ENCODE data around the gene BCKDK. TPM values are rescaled to one million over a fixed set of nuclear protein-coding genes. Genes with fewer than 3 reads are reported as not detected.

The BCKDK gene
- total RNA-seq, 2 experiments from 2014 or later: 4.3 to 5.8 TPM

GRCh38 chr16:31093132-31093703 is 15.0 kb upstream of the BCKDK start:
- TF ChIP-seq CTCF (IDR thresholded peaks at IDR 0.05): no peak
- Histone ChIP-seq H3K9me3 (ENCODE audit: control insufficient read depth in 1 of 2, insufficient read depth in 1 of 2, low read length in 2 of 2) (no peaks in the 10 kb centered on the region), H3K4me3 (ENCODE audit: low read length) (no peak overlapping the region), H3K27me3 (ENCODE audit: control insufficient read depth in 1 of 2, insufficient read depth in 2 of 2, low read length in 2 of 2) (no peaks in the 10 kb centered on the region), H3K27ac (ENCODE audit: low read depth in 1 of 2, low read length in 2 of 2) (no peak overlapping the region), H3K4me1 (ENCODE audit: insufficient read depth, low read length) (peaks cover 31% of the 10 kb centered on the region), H3K36me3 (ENCODE audit: insufficient read depth, low read length) (peaks cover 13% of the 10 kb centered on the region)
- CTCF ChIA-PET: interaction anchor here (0.6 kb wide), 1 partner anchor 301 kb away, joined by 3 read pairs; no protein-coding TSS in a partner anchor
- peaks cover 26% of the 10 kb centered on the region for H3K36me3 Mint-ChIP-seq (ENCODE audit: low read depth)
- no peak for DNase-seq
- no peak for ATAC-seq (ENCODE audit: poor library complexity)
- no peaks in the 10 kb centered on the region for H3K27me3 Mint-ChIP-seq
- peaks cover 34% of the 10 kb centered on the region for H3K4me1 Mint-ChIP-seq (ENCODE audit: low read depth)
- peak overlapping the region; percentile 65 for H3K4me3 Mint-ChIP-seq
- peak overlapping the region; percentile 83 for H3K27ac Mint-ChIP-seq
- no peaks in the 10 kb centered on the region for H3K9me3 Mint-ChIP-seq
- POLR2A ChIA-PET: interaction anchor here (1.3 to 4.6 kb wide), 3 partner anchors 9 to 24 kb away, joined by 3 to 35 read pairs (median 21); partner anchors contain the start of genes KAT8, ZNF646 and ZNF668
- intact Hi-C loops (cut with DNase I, micrococcal nuclease): no loop called here

GRCh38 chr16:31094088-31094423 is 14.1 kb upstream of the BCKDK start:
- H3K9me3 Mint-ChIP-seq: no peaks in the 10 kb centered on the region
- DNase-seq: no peak
- H3K4me1 Mint-ChIP-seq (ENCODE audit: low read depth): peaks cover 34% of the 10 kb centered on the region
- H3K36me3 Mint-ChIP-seq (ENCODE audit: low read depth): peaks cover 26% of the 10 kb centered on the region
- H3K27ac Mint-ChIP-seq: peak overlapping the region; percentile 83
- Histone ChIP-seq H3K27ac (ENCODE audit: low read depth in 1 of 2, low read length in 2 of 2) (peak overlapping the region; percentile 84), H3K9me3 (ENCODE audit: control insufficient read depth in 1 of 2, insufficient read depth in 1 of 2, low read length in 2 of 2) (no peaks in the 10 kb centered on the region), H3K36me3 (ENCODE audit: insufficient read depth, low read length) (peaks cover 9% of the 10 kb centered on the region), H3K4me3 (ENCODE audit: low read length) (peak overlapping the region; percentile 82), H3K4me1 (ENCODE audit: insufficient read depth, low read length) (peaks cover 31% of the 10 kb centered on the region), H3K27me3 (ENCODE audit: control insufficient read depth in 1 of 2, insufficient read depth in 2 of 2, low read length in 2 of 2) (no peaks in the 10 kb centered on the region)
- H3K27me3 Mint-ChIP-seq: no peaks in the 10 kb centered on the region
- no peak for ATAC-seq (ENCODE audit: poor library complexity)
- H3K4me3 Mint-ChIP-seq: peak overlapping the region; percentile 93
- POLR2A ChIA-PET: interaction anchor here (0.6 to 4.6 kb wide), 6 partner anchors 20 to 365 kb away, joined by 3 to 35 read pairs (median 6); partner anchors contain the start of genes ARMC5, HSD3B7, KAT8 and STX4
- no peak for TF ChIP-seq CTCF (IDR thresholded peaks at IDR 0.05)
- CTCF ChIA-PET: interaction anchor here (0.6 to 2.8 kb wide), 3 partner anchors 14 to 302 kb away, joined by 3 to 13 read pairs (median 4); partner anchors contain the start of gene BCKDK
- intact Hi-C loops (cut with DNase I, micrococcal nuclease): loop anchor here (1.0 to 2.0 kb wide), 5 partner anchors 19 to 172 kb away; partner anchors contain the start of genes ZNF646 (in 2 of the 2), ZNF668 (in 2 of the 2) and HSD3B7 (in 1 of the 2)

GRCh38 chr16:31094424-31095120 is 13.6 kb upstream of the BCKDK start, which contains the start of gene VKORC1:
Gene VKORC1 (minus strand): TSS chr16:31094797. CDS start chr16:31094729, 68 bp downstream.
- intact Hi-C loops (cut with DNase I, micrococcal nuclease): loop anchor here (1.0 to 2.0 kb wide), 6 partner anchors 20 to 172 kb away; partner anchors contain the start of genes ZNF646 (in 2 of the 2), ZNF668 (in 2 of the 2) and HSD3B7 (in 1 of the 2)
- H3K27me3 Mint-ChIP-seq: no peaks in the 10 kb centered on the region
- H3K9me3 Mint-ChIP-seq: no peaks in the 10 kb centered on the region
- Histone ChIP-seq H3K27ac (ENCODE audit: low read depth in 1 of 2, low read length in 2 of 2) (peak within 1 kb of the TSS; percentile 84), H3K4me1 (ENCODE audit: insufficient read depth, low read length) (peaks cover 31% of the 10 kb centered on the region), H3K27me3 (ENCODE audit: control insufficient read depth in 1 of 2, insufficient read depth in 2 of 2, low read length in 2 of 2) (no peaks in the 10 kb centered on the region), H3K4me3 (ENCODE audit: low read length) (peak within 1 kb of the TSS; percentile 82), H3K36me3 (ENCODE audit: insufficient read depth, low read length) (peaks cover 9% of the 10 kb centered on the region), H3K9me3 (ENCODE audit: control insufficient read depth in 1 of 2, insufficient read depth in 1 of 2, low read length in 2 of 2) (no peaks in the 10 kb centered on the region)
- peaks cover 34% of the 10 kb centered on the region for H3K4me1 Mint-ChIP-seq (ENCODE audit: low read depth)
- no peak for TF ChIP-seq CTCF (IDR thresholded peaks at IDR 0.05)
- H3K27ac Mint-ChIP-seq: peak within 1 kb of the TSS; percentile 83
- DNase-seq (peak; percentile 75 to 95 (median 82)), ATAC-seq (ENCODE audit: poor library complexity) (peak; percentile 90)
- peaks cover 24% of the 10 kb centered on the region for H3K36me3 Mint-ChIP-seq (ENCODE audit: low read depth)
- CTCF ChIA-PET: interaction anchor here (1.0 to 2.8 kb wide), 4 partner anchors 13 to 62 kb away, joined by 3 to 13 read pairs (median 7); partner anchors contain the start of genes BCKDK, ZNF646 and ZNF668
- H3K4me3 Mint-ChIP-seq: peak within 1 kb of the TSS; percentile 93
- POLR2A ChIA-PET: interaction anchor here (0.6 to 4.6 kb wide), 6 partner anchors 21 to 365 kb away, joined by 3 to 35 read pairs (median 6); partner anchors contain the start of genes ARMC5, HSD3B7, KAT8 and STX4

Measured in CD4-positive, alpha-beta T cell (primary cell).